PC-3 (cell line): ENCODE data around the gene SLC36A1.
"Not testable (repeated sequence)": the region's sequence is repeated elsewhere in the genome, so short reads cannot be mapped to it uniquely, and the experiment has no call there.

Source experiments
- EZH2 ChIP-seq: fragments of 300-600 bp; sonication (generic); IDR thresholded peaks from one replicate; pipeline ENCODE4 v1.6.1; 2017; ENCODE audit warnings: antibody characterized with exemption, mild to moderate bottlenecking, low read length; ENCODE audit not compliant: unreplicated experiment
- TF ChIP-seq, protein P1 (sequence below): fragments of 300-600 bp; sonication (generic); conservative IDR thresholded peaks from 2 replicates; pipeline ENCODE4 v1.5.1; 2017; ENCODE audit warnings: antibody characterized with exemption, low read depth, mild to moderate bottlenecking, low read length

DNA sequence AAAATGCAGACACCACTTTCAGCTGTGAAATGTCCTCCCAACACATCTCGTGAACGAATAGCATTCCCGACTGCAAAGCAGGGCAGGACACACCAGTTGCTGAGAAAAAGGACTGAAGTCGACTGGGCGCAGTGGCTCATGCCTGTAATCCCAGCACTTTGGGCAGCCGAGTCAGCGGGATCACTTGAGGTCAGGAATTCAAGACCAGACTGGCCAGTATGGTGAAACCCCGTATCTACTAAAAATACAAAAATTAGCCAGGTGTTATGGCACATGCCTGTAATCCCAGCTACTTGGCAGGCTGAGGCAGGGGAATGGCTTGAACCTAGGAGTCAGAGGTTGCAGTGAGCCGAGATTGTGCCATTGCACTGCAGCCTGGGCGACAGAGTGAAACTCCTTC lies 60.9 kb downstream of the SLC36A1 start:
- not testable (repeated sequence) for TF ChIP-seq EZH2
- TF ChIP-seq, protein P1, sequence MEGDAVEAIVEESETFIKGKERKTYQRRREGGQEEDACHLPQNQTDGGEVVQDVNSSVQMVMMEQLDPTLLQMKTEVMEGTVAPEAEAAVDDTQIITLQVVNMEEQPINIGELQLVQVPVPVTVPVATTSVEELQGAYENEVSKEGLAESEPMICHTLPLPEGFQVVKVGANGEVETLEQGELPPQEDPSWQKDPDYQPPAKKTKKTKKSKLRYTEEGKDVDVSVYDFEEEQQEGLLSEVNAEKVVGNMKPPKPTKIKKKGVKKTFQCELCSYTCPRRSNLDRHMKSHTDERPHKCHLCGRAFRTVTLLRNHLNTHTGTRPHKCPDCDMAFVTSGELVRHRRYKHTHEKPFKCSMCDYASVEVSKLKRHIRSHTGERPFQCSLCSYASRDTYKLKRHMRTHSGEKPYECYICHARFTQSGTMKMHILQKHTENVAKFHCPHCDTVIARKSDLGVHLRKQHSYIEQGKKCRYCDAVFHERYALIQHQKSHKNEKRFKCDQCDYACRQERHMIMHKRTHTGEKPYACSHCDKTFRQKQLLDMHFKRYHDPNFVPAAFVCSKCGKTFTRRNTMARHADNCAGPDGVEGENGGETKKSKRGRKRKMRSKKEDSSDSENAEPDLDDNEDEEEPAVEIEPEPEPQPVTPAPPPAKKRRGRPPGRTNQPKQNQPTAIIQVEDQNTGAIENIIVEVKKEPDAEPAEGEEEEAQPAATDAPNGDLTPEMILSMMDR, result not testable (repeated sequence)
